Measurements from ENCODE around the gene MARCHF7.

MARCHF7 gene

DNA sequence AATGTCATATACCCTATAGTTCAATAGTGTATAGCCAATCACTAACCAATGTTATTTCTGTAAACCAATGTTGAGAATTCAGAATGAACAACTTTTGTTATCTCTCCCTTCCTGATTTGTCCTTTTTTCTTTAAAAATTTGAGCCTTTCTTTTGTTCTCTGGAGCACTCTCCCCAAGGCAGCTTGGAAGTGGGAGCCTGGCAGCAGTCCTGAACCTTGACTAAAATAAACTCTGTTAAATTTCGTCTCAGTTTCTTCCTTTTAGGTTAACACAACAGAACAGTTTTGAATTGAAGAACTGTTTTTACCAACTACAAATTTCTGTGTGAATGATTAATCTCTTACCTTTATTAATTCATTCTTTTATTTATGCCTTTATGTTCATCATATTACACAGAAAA lies 49.8 kb downstream of the MARCHF7 start:
- DNase-seq (ENCODE audit: low spot score), result no peak

Data from Ammon's horn (tissue), 1 donor.